AG04450 (cell line): ENCODE results near the gene DYSF. TPM values are rescaled to one million over a fixed set of nuclear protein-coding genes. Genes with fewer than 3 reads are reported as not detected.

Experiments
- CTCF ChIA-PET: fragments of 300-600, 350-600 bp; formaldehyde crosslinking; extraction: SDS; loops from one replicate; lab custom pipeline; 2022; ENCODE audit warnings: antibody characterized with exemption, inconsistent platforms; lab: Charles Lee
- POLR2A ChIA-PET: fragments of 350-600 bp; formaldehyde crosslinking; extraction: SDS; loops from one replicate; lab custom pipeline; 2021; ENCODE audit warnings: antibody characterized with exemption, inconsistent platforms; lab: Yijun Ruan, JAX
- DNase-seq: peaks from one replicate; pipeline ENCODE4 v3.0.0-alpha.2; 2011; ENCODE audit warnings: low read depth, low spot score
- H3K27ac ChIP-seq: one replicate; pipeline ENCODE4 v1.5.1; 2012; ENCODE audit warnings: low read depth, low read length, control low read depth
- H3K27me3 ChIP-seq: one replicate; pipeline ENCODE4 v1.6.0; 2012; ENCODE audit warnings: low read length; ENCODE audit not compliant: control insufficient read depth, insufficient read depth
- H3K4me3 ChIP-seq: 2 replicates; pipeline ENCODE4 v1.5.1; 2011; ENCODE audit warnings: mild to moderate bottlenecking, low read depth, low read length, control low read depth
- H3K9me3 ChIP-seq: 2 replicates; pipeline ENCODE4 v1.5.1; 2012; ENCODE audit warnings: low read length; ENCODE audit not compliant: control insufficient read depth, insufficient read depth
- CTCF ChIP-seq: IDR thresholded peaks from 2 replicates; pipeline ENCODE4 v1.5.1; 2011; ENCODE audit warnings: low read depth, low read length, control low read depth, inconsistent platforms
- polyA plus RNA-seq: library from polyadenylated mRNA; depleted of rRNA; stranded (reverse); fragments of >200 nt; gene quantifications from 2 replicates; pipeline ENCODE4 v1.2.3, GENCODE V29; 2011

The DYSF gene
- polyA plus RNA-seq, 1 experiment: 0.07 TPM

- POLR2A ChIA-PET: no interaction called here
- no peak for DNase-seq
- CTCF ChIA-PET: no interaction called here
- no peak overlapping the region for H3K27ac ChIP-seq
- TF ChIP-seq CTCF: no peak
- no peak overlapping the region for H3K4me3 ChIP-seq
- H3K9me3 ChIP-seq: no peaks in the 10 kb centered on the region
- H3K27me3 ChIP-seq: peaks cover 16% of the 10 kb centered on the region
Observed at GRCh38 chr2:71685941-71686611, 232.7 kb downstream of the DYSF start.

- no peak overlapping the region for H3K4me3 ChIP-seq
- ChIA-PET POLR2A (no interaction called here), CTCF (no interaction called here)
- no peaks in the 10 kb centered on the region for H3K9me3 ChIP-seq
- DNase-seq: no peak
- no peak for TF ChIP-seq CTCF
- H3K27me3 ChIP-seq: peaks cover 17% of the 10 kb centered on the region
- no peak overlapping the region for H3K27ac ChIP-seq
Observed at GRCh38 chr2:71686781-71687180, 233.4 kb downstream of the DYSF start.

- POLR2A ChIA-PET: no interaction called here
- TF ChIP-seq CTCF: no peak
- DNase-seq: no peak
- Histone ChIP-seq H3K4me3 (no peak overlapping the region), H3K27me3 (peaks cover 18% of the 10 kb centered on the region), H3K27ac (no peak overlapping the region), H3K9me3 (no peaks in the 10 kb centered on the region)
- CTCF ChIA-PET: no interaction called here
Observed at GRCh38 chr2:71687412-71687811, 234.1 kb downstream of the DYSF start.

GRCh38 chr2:71688530-71688929, 235.2 kb downstream of the DYSF start:
- TF ChIP-seq CTCF: no peak
- Histone ChIP-seq H3K9me3 (no peaks in the 10 kb centered on the region), H3K27me3 (peaks cover 22% of the 10 kb centered on the region), H3K4me3 (no peak overlapping the region), H3K27ac (no peak overlapping the region)
- DNase-seq: no peak
- POLR2A ChIA-PET: no interaction called here
- CTCF ChIA-PET: interaction anchor here (1.0 kb wide), 1 partner anchor 462 kb away, joined by 3 read pairs; no protein-coding TSS in a partner anchor

GRCh38 chr2:71689393-71689792, 236.0 kb downstream of the DYSF start:
- Histone ChIP-seq H3K27ac (no peak overlapping the region), H3K4me3 (no peak overlapping the region), H3K27me3 (peaks cover 24% of the 10 kb centered on the region), H3K9me3 (no peaks in the 10 kb centered on the region)
- TF ChIP-seq CTCF: no peak
- POLR2A ChIA-PET: no interaction called here
- DNase-seq: no peak
- CTCF ChIA-PET: interaction anchor here (1.0 kb wide), 1 partner anchor 461 kb away, joined by 3 read pairs; no protein-coding TSS in a partner anchor
